Measurements from ENCODE around the gene EXOC4. TPM values are rescaled to one million over a fixed set of nuclear protein-coding genes. Genes with fewer than 3 reads are reported as not detected.
"Not testable (repeated sequence)": the region's sequence is repeated elsewhere in the genome, so short reads cannot be mapped to it uniquely, and the experiment has no call there.

Gene EXOC4
- total RNA-seq, 3 donors from 2014 or later = 23.9 to 30.4 (median 26.0) TPM

GRCh38 chr7:134068670-134069069, 815.8 kb downstream of the EXOC4 start:
- DNase-seq (no peak), ATAC-seq (no peak)
- Mint-ChIP-seq H3K36me3 (ENCODE audit: insufficient read depth) (peaks cover 28% of the 10 kb centered on the region), H3K27me3 (ENCODE audit: low read depth) (no peaks in the 10 kb centered on the region), H3K9me3 (no peaks in the 10 kb centered on the region), H3K4me1 (ENCODE audit: low read depth) (no peaks in the 10 kb centered on the region), H3K4me3 (no peak overlapping the region)

GRCh38 chr7:134069187-134069586, 816.3 kb downstream of the EXOC4 start:
- ATAC-seq (no peak), DNase-seq (no peak)
- Mint-ChIP-seq H3K9me3 (no peaks in the 10 kb centered on the region), H3K4me1 (ENCODE audit: low read depth) (no peaks in the 10 kb centered on the region), H3K4me3 (no peak overlapping the region), H3K36me3 (ENCODE audit: insufficient read depth) (peaks cover 26% of the 10 kb centered on the region), H3K27me3 (ENCODE audit: low read depth) (no peaks in the 10 kb centered on the region)

GRCh38 chr7:134070673-134071072, 817.8 kb downstream of the EXOC4 start:
- Mint-ChIP-seq H3K36me3 (ENCODE audit: insufficient read depth) (peaks cover 31% of the 10 kb centered on the region), H3K9me3 (peaks cover 8% of the 10 kb centered on the region), H3K4me1 (ENCODE audit: low read depth) (no peaks in the 10 kb centered on the region), H3K4me3 (no peak overlapping the region), H3K27me3 (ENCODE audit: low read depth) (no peaks in the 10 kb centered on the region)
- DNase-seq (no peak), ATAC-seq (no peak)

GRCh38 chr7:134071355-134072331, 818.8 kb downstream of the EXOC4 start:
- Mint-ChIP-seq H3K4me3 (no peak overlapping the region), H3K36me3 (ENCODE audit: insufficient read depth) (peaks cover 26% of the 10 kb centered on the region), H3K4me1 (ENCODE audit: low read depth) (no peaks in the 10 kb centered on the region), H3K27me3 (ENCODE audit: low read depth) (no peaks in the 10 kb centered on the region), H3K9me3 (peaks cover 8% of the 10 kb centered on the region)
- DNase-seq (no peak), ATAC-seq (no peak)

GRCh38 chr7:134073276-134073675, 820.4 kb downstream of the EXOC4 start:
- peaks cover 25% of the 10 kb centered on the region for H3K36me3 Mint-ChIP-seq (ENCODE audit: insufficient read depth)
- H3K4me3 Mint-ChIP-seq = no peak overlapping the region
- no peaks in the 10 kb centered on the region for H3K27me3 Mint-ChIP-seq (ENCODE audit: low read depth)
- no peaks in the 10 kb centered on the region for H3K4me1 Mint-ChIP-seq (ENCODE audit: low read depth)
- DNase-seq (no peak), ATAC-seq (no peak)
- peaks cover 8% of the 10 kb centered on the region for H3K9me3 Mint-ChIP-seq

- Mint-ChIP-seq H3K4me3 (no peak overlapping the region), H3K27me3 (ENCODE audit: low read depth) (no peaks in the 10 kb centered on the region), H3K4me1 (ENCODE audit: low read depth) (no peaks in the 10 kb centered on the region), H3K36me3 (ENCODE audit: insufficient read depth) (peaks cover 21% of the 10 kb centered on the region), H3K9me3 (peaks cover 8% of the 10 kb centered on the region)
- ATAC-seq (no peak), DNase-seq (no peak)
These were observed 822.9 kb downstream of the EXOC4 start for GRCh38 chr7:134075799-134076198.

GRCh38 chr7:134077560-134077959, 824.7 kb downstream of the EXOC4 start:
- not testable (repeated sequence) for H3K4me1 Mint-ChIP-seq (ENCODE audit: low read depth); H3K4me3 Mint-ChIP-seq; ATAC-seq; DNase-seq; H3K9me3 Mint-ChIP-seq; H3K27me3 Mint-ChIP-seq (ENCODE audit: low read depth)
- peaks cover 21% of the 10 kb centered on the region for H3K36me3 Mint-ChIP-seq (ENCODE audit: insufficient read depth)

GRCh38 chr7:134078991-134079390, 826.1 kb downstream of the EXOC4 start:
- H3K9me3 Mint-ChIP-seq = peaks cover 8% of the 10 kb centered on the region
- H3K4me1 Mint-ChIP-seq (ENCODE audit: low read depth) = no peaks in the 10 kb centered on the region
- ATAC-seq (no peak), DNase-seq (no peak)
- H3K27me3 Mint-ChIP-seq (ENCODE audit: low read depth) = no peaks in the 10 kb centered on the region
- H3K4me3 Mint-ChIP-seq = no peak overlapping the region
- peaks cover 20% of the 10 kb centered on the region for H3K36me3 Mint-ChIP-seq (ENCODE audit: insufficient read depth)

GRCh38 chr7:134081695-134082094, 828.8 kb downstream of the EXOC4 start:
- Mint-ChIP-seq H3K4me1 (ENCODE audit: low read depth) (no peaks in the 10 kb centered on the region), H3K27me3 (ENCODE audit: low read depth) (no peaks in the 10 kb centered on the region), H3K9me3 (peaks cover 7% of the 10 kb centered on the region), H3K36me3 (ENCODE audit: insufficient read depth) (peaks cover 3% of the 10 kb centered on the region), H3K4me3 (no peak overlapping the region)
- ATAC-seq (no peak), DNase-seq (no peak)

- no peak overlapping the region for H3K4me3 Mint-ChIP-seq
- DNase-seq = no peak
- H3K4me1 Mint-ChIP-seq (ENCODE audit: low read depth) = no peaks in the 10 kb centered on the region
- H3K9me3 Mint-ChIP-seq = peaks cover 19% of the 10 kb centered on the region
- H3K36me3 Mint-ChIP-seq (ENCODE audit: insufficient read depth) = no peaks in the 10 kb centered on the region
- no peak for ATAC-seq
- H3K27me3 Mint-ChIP-seq (ENCODE audit: low read depth) = no peaks in the 10 kb centered on the region
These were observed 831.0 kb downstream of the EXOC4 start for GRCh38 chr7:134083766-134084487.

GRCh38 chr7:134084488-134085144, 831.7 kb downstream of the EXOC4 start:
- Mint-ChIP-seq H3K9me3 (peaks cover 26% of the 10 kb centered on the region), H3K36me3 (ENCODE audit: insufficient read depth) (no peaks in the 10 kb centered on the region), H3K27me3 (ENCODE audit: low read depth) (no peaks in the 10 kb centered on the region), H3K4me1 (ENCODE audit: low read depth) (no peaks in the 10 kb centered on the region), H3K4me3 (no peak overlapping the region)
- DNase-seq (no peak), ATAC-seq (no peak)

GRCh38 chr7:134085311-134085710, 832.4 kb downstream of the EXOC4 start:
- H3K27me3 Mint-ChIP-seq (ENCODE audit: low read depth) = no peaks in the 10 kb centered on the region
- no peak overlapping the region for H3K4me3 Mint-ChIP-seq
- H3K36me3 Mint-ChIP-seq (ENCODE audit: insufficient read depth) = no peaks in the 10 kb centered on the region
- no peaks in the 10 kb centered on the region for H3K4me1 Mint-ChIP-seq (ENCODE audit: low read depth)
- H3K9me3 Mint-ChIP-seq = peaks cover 33% of the 10 kb centered on the region
- ATAC-seq (no peak), DNase-seq (no peak)

GRCh38 chr7:134086998-134087735, 834.3 kb downstream of the EXOC4 start:
- H3K4me1 Mint-ChIP-seq (ENCODE audit: low read depth) = no peaks in the 10 kb centered on the region
- no peaks in the 10 kb centered on the region for H3K36me3 Mint-ChIP-seq (ENCODE audit: insufficient read depth)
- DNase-seq = no peak
- no peak for ATAC-seq
- no peak overlapping the region for H3K4me3 Mint-ChIP-seq
- no peaks in the 10 kb centered on the region for H3K27me3 Mint-ChIP-seq (ENCODE audit: low read depth)
- peaks cover 34% of the 10 kb centered on the region for H3K9me3 Mint-ChIP-seq

- Mint-ChIP-seq H3K4me1 (ENCODE audit: low read depth) (no peaks in the 10 kb centered on the region), H3K36me3 (ENCODE audit: insufficient read depth) (no peaks in the 10 kb centered on the region), H3K9me3 (peaks cover 39% of the 10 kb centered on the region), H3K27me3 (ENCODE audit: low read depth) (no peaks in the 10 kb centered on the region), H3K4me3 (no peak overlapping the region)
- ATAC-seq = no peak
- DNase-seq = no peak
These were observed 835.3 kb downstream of the EXOC4 start for GRCh38 chr7:134088199-134088598.

Data from activated T-cell treated with anti-CD3 and anti-CD28 coated beads, Interleukin-2, amount 50 U/mL, for 4 hours (primary cell).